Measurements from ENCODE around the gene LSM4. TPM values are rescaled to one million over a fixed set of nuclear protein-coding genes. Genes with fewer than 3 reads are reported as not detected.

LSM4 gene
- total and polyA plus RNA-seq, 2 of the 13 experiments (the other 11 are each of a cell fraction or from before 2014, with no cell fraction given) = 65.8 to 166 TPM

DNA sequence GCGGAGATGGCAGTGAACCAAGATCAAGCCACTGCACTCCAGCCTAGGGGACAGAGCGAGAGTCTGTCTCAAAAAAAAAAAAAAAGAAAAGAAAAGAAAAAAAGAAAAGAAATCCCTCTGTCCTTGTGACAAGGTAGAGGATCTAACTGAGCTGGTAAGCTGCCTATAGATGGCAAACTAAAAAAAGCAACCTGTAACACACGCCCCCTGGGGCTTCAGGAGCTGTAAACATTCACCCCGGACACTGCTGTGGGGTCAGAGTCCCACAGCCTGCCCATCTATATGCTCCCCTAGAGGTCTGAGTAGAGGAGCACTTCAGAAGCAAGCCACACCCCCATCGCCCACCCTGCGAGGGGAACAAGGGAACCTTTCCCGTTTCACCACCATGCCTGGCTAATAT is 13.2 kb upstream of the LSM4 start (continued):
- TF ChIP-seq, protein P1, sequence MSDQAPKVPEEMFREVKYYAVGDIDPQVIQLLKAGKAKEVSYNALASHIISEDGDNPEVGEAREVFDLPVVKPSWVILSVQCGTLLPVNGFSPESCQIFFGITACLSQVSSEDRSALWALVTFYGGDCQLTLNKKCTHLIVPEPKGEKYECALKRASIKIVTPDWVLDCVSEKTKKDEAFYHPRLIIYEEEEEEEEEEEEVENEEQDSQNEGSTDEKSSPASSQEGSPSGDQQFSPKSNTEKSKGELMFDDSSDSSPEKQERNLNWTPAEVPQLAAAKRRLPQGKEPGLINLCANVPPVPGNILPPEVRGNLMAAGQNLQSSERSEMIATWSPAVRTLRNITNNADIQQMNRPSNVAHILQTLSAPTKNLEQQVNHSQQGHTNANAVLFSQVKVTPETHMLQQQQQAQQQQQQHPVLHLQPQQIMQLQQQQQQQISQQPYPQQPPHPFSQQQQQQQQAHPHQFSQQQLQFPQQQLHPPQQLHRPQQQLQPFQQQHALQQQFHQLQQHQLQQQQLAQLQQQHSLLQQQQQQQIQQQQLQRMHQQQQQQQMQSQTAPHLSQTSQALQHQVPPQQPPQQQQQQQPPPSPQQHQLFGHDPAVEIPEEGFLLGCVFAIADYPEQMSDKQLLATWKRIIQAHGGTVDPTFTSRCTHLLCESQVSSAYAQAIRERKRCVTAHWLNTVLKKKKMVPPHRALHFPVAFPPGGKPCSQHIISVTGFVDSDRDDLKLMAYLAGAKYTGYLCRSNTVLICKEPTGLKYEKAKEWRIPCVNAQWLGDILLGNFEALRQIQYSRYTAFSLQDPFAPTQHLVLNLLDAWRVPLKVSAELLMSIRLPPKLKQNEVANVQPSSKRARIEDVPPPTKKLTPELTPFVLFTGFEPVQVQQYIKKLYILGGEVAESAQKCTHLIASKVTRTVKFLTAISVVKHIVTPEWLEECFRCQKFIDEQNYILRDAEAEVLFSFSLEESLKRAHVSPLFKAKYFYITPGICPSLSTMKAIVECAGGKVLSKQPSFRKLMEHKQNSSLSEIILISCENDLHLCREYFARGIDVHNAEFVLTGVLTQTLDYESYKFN (CRISPR knock-in tag; conservative IDR thresholded peaks at IDR 0.05) = peak; percentile 57
- TF ChIP-seq, protein P2, sequence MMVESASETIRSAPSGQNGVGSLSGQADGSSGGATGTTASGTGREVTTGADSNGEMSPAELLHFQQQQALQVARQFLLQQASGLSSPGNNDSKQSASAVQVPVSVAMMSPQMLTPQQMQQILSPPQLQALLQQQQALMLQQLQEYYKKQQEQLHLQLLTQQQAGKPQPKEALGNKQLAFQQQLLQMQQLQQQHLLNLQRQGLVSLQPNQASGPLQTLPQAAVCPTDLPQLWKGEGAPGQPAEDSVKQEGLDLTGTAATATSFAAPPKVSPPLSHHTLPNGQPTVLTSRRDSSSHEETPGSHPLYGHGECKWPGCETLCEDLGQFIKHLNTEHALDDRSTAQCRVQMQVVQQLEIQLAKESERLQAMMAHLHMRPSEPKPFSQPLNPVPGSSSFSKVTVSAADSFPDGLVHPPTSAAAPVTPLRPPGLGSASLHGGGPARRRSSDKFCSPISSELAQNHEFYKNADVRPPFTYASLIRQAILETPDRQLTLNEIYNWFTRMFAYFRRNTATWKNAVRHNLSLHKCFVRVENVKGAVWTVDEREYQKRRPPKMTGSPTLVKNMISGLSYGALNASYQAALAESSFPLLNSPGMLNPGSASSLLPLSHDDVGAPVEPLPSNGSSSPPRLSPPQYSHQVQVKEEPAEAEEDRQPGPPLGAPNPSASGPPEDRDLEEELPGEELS (CRISPR knock-in tag; IDR thresholded peaks at IDR 0.05) = peak; percentile 31; the same call in 1 of the 2 replicates
- TF ChIP-seq SAP130 (CRISPR knock-in tag; IDR thresholded peaks at IDR 0.05; ENCODE audit: low read depth) (peak; percentile 57), CC2D1A (CRISPR knock-in tag; IDR thresholded peaks at IDR 0.05) (no peak), REL (CRISPR knock-in tag; conservative IDR thresholded peaks at IDR 0.05) (no peak), ZNF615 (CRISPR knock-in tag; IDR thresholded peaks at IDR 0.05; ENCODE audit: borderline replicate concordance) (no peak), JUND (CRISPR knock-in tag; IDR thresholded peaks at IDR 0.05) (no peak), HNF4A (CRISPR knock-in tag; IDR thresholded peaks at IDR 0.05) (peak; percentile 50), ZFYVE20 (CRISPR knock-in tag; IDR thresholded peaks at IDR 0.05; ENCODE audit: borderline replicate concordance, low read depth) (no peak), ZNF136 (CRISPR knock-in tag; IDR thresholded peaks at IDR 0.05; ENCODE audit: low read depth) (no peak), ZSCAN20 (CRISPR knock-in tag; IDR thresholded peaks at IDR 0.05; ENCODE audit: borderline replicate concordance) (no peak), ATF1 (CRISPR knock-in tag; IDR thresholded peaks at IDR 0.05) (no peak), HNRNPH1 (optimal IDR thresholded peaks at IDR 0.05; ENCODE audit: low read depth, low read length) (no peak), HNF4G (IDR thresholded peaks at IDR 0.05; ENCODE audit: borderline replicate concordance, low read depth, low read length) (0 out of 2 replicates have a peak, but pooled peaks have one; percentile 48), HNF4G (CRISPR knock-in tag; IDR thresholded peaks at IDR 0.05; ENCODE audit: borderline replicate concordance, low read depth) (no peak), KLF12 (CRISPR knock-in tag; IDR thresholded peaks at IDR 0.05; ENCODE audit: borderline replicate concordance) (no peak), ZNF878 (CRISPR knock-in tag; IDR thresholded peaks at IDR 0.05) (0 out of 2 replicates have a peak, but pooled peaks have one; percentile 9), KDM1A (CRISPR knock-in tag; IDR thresholded peaks at IDR 0.05) (no peak)
- TF ChIP-seq, protein P3, sequence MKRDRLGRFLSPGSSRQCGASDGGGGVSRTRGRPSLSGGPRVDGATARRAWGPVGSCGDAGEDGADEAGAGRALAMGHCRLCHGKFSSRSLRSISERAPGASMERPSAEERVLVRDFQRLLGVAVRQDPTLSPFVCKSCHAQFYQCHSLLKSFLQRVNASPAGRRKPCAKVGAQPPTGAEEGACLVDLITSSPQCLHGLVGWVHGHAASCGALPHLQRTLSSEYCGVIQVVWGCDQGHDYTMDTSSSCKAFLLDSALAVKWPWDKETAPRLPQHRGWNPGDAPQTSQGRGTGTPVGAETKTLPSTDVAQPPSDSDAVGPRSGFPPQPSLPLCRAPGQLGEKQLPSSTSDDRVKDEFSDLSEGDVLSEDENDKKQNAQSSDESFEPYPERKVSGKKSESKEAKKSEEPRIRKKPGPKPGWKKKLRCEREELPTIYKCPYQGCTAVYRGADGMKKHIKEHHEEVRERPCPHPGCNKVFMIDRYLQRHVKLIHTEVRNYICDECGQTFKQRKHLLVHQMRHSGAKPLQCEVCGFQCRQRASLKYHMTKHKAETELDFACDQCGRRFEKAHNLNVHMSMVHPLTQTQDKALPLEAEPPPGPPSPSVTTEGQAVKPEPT (CRISPR knock-in tag; IDR thresholded peaks at IDR 0.05; ENCODE audit: low read depth) = no peak
- TF ChIP-seq, protein P4, sequence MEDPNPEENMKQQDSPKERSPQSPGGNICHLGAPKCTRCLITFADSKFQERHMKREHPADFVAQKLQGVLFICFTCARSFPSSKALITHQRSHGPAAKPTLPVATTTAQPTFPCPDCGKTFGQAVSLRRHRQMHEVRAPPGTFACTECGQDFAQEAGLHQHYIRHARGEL (CRISPR knock-in tag; IDR thresholded peaks at IDR 0.05) = no peak
- TF ChIP-seq, protein P5, sequence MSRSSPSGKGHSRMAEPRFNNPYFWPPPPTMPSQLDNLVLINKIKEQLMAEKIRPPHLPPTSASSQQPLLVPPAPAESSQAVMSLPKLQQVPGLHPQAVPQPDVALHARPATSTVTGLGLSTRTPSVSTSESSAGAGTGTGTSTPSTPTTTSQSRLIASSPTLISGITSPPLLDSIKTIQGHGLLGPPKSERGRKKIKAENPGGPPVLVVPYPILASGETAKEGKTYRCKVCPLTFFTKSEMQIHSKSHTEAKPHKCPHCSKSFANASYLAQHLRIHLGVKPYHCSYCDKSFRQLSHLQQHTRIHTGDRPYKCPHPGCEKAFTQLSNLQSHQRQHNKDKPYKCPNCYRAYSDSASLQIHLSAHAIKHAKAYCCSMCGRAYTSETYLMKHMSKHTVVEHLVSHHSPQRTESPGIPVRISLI (CRISPR knock-in tag; IDR thresholded peaks at IDR 0.05; ENCODE audit: borderline replicate concordance) = peak; percentile 38; the same call in 1 of the 2 replicates
